ENCODE results near the gene SETD1A. TPM values are rescaled to one million over a fixed set of nuclear protein-coding genes. Genes with fewer than 3 reads are reported as not detected.

The SETD1A gene
- total and polyA plus RNA-seq, 9 of the 15 experiments (the other 6 are each of a cell fraction or from before 2014, with no cell fraction given): 0.08 to 36.0 (median 4.2) TPM

DNA sequence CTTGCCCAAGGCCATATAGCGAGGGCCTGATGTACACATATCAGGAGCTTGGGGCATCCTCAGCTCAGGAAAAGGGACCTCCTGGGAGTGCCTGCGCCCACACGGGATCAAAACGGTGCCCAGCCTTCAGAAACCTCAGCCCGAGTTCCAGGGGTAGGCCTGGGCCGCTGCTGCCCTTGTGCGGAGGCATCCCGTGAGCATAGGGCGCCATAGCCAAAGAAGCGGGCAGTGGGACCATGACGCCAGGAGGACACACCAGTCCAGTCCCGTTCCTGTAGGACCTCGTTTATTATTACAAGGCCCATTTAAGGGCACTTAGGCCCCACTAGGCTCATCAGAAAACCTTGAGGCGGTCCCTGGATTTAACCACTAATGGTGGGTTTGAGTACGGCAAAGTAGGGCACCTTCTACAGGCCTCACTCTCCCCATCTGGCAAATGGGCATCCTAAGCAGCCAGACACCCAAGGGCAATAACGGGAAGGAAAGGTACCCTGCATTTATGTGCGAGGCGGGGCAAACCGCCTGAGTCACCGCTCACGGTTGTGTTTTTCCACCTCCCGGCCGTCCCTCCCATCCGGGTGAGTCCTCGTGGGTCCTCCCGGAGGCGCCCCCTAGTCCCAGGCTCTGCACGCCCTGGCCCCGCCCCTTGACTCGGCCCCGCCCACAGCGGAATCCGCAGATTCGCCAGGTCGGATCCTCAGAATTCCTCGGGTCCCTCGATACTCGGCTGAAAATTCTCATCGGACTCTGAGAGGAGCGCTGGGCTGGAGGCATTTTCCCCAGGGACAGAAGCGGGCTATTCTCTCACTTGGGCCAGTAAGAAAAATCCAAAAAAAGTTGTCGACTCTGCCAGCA is 726 bp upstream of the SETD1A start (continued):
- TF ChIP-seq ELF2 (CRISPR knock-in tag; IDR thresholded peaks at IDR 0.05) (peak; percentile 77; the same call in 1 of the 2 replicates), SMARCA5 (IDR thresholded peaks at IDR 0.05) (peak; percentile 95), ZBTB17 (CRISPR knock-in tag; IDR thresholded peaks at IDR 0.05) (0 out of 2 replicates have a peak, but pooled peaks have one; percentile 46), RAD21 (CRISPR knock-in tag; conservative IDR thresholded peaks at IDR 0.05 in 1 of 2, IDR thresholded peaks at IDR 0.05 in 1 of 2) (peak in 1 of 2 experiments; percentile 32; a peak in 1 of 4 replicates), CEBPB (tag; IDR thresholded peaks at IDR 0.05) (no peak), HDAC1 (IDR thresholded peaks at IDR 0.05) (peak in 1 of 2 experiments; percentile 57; a peak in 2 of 4 replicates), ZBTB7A (IDR thresholded peaks at IDR 0.05; ENCODE audit: borderline replicate concordance, control insufficient read depth, low read depth, low read length) (peak; percentile 88), FOXK1 (CRISPR knock-in tag; IDR thresholded peaks at IDR 0.05; ENCODE audit: borderline replicate concordance) (peak; percentile 55), NFE2 (IDR thresholded peaks at IDR 0.05; ENCODE audit: low read depth) (peak; percentile 84), HCFC1 (IDR thresholded peaks at IDR 0.05; ENCODE audit: low read depth, low read length) (no peak), ZFP36 (IDR thresholded peaks at IDR 0.05; ENCODE audit: low read depth, low read length, partially characterized antibody) (peak; percentile 14), MAFK (IDR thresholded peaks at IDR 0.05; ENCODE audit: low read length) (peak; percentile 18; the same call in 1 of the 2 replicates), TEAD2 (tag; IDR thresholded peaks at IDR 0.05) (0 out of 2 replicates have a peak, but pooled peaks have one; percentile 52), MEF2D (tag; conservative IDR thresholded peaks at IDR 0.05; ENCODE audit: low read depth) (0 out of 2 replicates have a peak, but pooled peaks have one; percentile 42), POLR2H (tag; IDR thresholded peaks at IDR 0.05; ENCODE audit: low read depth) (0 out of 2 replicates have a peak, but pooled peaks have one; percentile 11)
- TF ChIP-seq, protein P1, sequence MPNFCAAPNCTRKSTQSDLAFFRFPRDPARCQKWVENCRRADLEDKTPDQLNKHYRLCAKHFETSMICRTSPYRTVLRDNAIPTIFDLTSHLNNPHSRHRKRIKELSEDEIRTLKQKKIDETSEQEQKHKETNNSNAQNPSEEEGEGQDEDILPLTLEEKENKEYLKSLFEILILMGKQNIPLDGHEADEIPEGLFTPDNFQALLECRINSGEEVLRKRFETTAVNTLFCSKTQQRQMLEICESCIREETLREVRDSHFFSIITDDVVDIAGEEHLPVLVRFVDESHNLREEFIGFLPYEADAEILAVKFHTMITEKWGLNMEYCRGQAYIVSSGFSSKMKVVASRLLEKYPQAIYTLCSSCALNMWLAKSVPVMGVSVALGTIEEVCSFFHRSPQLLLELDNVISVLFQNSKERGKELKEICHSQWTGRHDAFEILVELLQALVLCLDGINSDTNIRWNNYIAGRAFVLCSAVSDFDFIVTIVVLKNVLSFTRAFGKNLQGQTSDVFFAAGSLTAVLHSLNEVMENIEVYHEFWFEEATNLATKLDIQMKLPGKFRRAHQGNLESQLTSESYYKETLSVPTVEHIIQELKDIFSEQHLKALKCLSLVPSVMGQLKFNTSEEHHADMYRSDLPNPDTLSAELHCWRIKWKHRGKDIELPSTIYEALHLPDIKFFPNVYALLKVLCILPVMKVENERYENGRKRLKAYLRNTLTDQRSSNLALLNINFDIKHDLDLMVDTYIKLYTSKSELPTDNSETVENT (CRISPR knock-in tag; IDR thresholded peaks at IDR 0.05): no peak
- TF ChIP-seq, protein P2, sequence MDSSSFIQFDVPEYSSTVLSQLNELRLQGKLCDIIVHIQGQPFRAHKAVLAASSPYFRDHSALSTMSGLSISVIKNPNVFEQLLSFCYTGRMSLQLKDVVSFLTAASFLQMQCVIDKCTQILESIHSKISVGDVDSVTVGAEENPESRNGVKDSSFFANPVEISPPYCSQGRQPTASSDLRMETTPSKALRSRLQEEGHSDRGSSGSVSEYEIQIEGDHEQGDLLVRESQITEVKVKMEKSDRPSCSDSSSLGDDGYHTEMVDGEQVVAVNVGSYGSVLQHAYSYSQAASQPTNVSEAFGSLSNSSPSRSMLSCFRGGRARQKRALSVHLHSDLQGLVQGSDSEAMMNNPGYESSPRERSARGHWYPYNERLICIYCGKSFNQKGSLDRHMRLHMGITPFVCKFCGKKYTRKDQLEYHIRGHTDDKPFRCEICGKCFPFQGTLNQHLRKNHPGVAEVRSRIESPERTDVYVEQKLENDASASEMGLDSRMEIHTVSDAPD (CRISPR knock-in tag; IDR thresholded peaks at IDR 0.05): no peak
- TF ChIP-seq, protein P3, sequence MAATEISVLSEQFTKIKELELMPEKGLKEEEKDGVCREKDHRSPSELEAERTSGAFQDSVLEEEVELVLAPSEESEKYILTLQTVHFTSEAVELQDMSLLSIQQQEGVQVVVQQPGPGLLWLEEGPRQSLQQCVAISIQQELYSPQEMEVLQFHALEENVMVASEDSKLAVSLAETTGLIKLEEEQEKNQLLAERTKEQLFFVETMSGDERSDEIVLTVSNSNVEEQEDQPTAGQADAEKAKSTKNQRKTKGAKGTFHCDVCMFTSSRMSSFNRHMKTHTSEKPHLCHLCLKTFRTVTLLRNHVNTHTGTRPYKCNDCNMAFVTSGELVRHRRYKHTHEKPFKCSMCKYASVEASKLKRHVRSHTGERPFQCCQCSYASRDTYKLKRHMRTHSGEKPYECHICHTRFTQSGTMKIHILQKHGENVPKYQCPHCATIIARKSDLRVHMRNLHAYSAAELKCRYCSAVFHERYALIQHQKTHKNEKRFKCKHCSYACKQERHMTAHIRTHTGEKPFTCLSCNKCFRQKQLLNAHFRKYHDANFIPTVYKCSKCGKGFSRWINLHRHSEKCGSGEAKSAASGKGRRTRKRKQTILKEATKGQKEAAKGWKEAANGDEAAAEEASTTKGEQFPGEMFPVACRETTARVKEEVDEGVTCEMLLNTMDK (IDR thresholded peaks at IDR 0.05; ENCODE audit: borderline replicate concordance, insufficient read depth, low read depth, low read length, poor library complexity, severe bottlenecking): peak; percentile 82
- TF ChIP-seq, protein P4, sequence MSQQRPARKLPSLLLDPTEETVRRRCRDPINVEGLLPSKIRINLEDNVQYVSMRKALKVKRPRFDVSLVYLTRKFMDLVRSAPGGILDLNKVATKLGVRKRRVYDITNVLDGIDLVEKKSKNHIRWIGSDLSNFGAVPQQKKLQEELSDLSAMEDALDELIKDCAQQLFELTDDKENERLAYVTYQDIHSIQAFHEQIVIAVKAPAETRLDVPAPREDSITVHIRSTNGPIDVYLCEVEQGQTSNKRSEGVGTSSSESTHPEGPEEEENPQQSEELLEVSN (IDR thresholded peaks at IDR 0.05; ENCODE audit: borderline replicate concordance in 1 of 2, extremely low read depth in 1 of 2, insufficient read depth in 1 of 2, insufficient read length in 1 of 2, low read depth in 1 of 2, low read length in 1 of 2, poor library complexity in 1 of 2, severe bottlenecking in 1 of 2): peak; percentile 31 to 34
